Measurements from ENCODE around the gene WDPCP. TPM values are rescaled to one million over a fixed set of nuclear protein-coding genes. Genes with fewer than 3 reads are reported as not detected.

The WDPCP gene
- total RNA-seq, 4 donors from 2014 or later = 7.1 to 19.9 (median 9.6) TPM

DNA sequence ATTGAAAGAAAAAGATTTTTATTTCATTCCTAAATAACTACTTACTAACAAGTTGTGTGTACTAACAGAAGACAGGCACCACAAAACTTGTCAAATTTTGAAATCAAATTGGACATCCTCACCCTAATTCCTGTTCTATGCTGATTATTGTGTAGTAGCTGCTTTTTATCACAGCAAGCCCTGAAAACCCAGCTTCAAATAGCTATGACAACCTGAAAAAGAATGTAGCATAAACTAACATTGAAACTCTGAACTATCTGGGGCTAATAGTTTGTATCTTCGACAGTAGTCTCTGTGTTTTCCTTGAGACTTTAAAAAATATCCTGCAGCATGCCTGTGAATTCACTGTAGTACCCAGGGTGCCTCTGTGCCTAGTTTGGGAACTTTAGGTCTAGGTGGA is 122.6 kb downstream of the WDPCP start:
- H3K9me3 ChIP-seq = peaks cover 0 to 12% (median 0%) of the 10 kb centered on the region in 3 donors
- ATAC-seq = no peak
- no peak overlapping the region for H3K4me3 ChIP-seq
- TF ChIP-seq EP300 (IDR thresholded peaks at IDR 0.05) = no peak
- 60 to 69% methylated on average over 1 of the region's 1 CpG for WGBS, 2 donors (ENCODE audit: low coverage in 1 of 2)
- no peaks in the 10 kb centered on the region for H3K27me3 ChIP-seq
- H3K27ac ChIP-seq = no peak overlapping the region
- H3K4me1 ChIP-seq = no peaks in the 10 kb centered on the region
- peaks cover 0 to 35% of the 10 kb centered on the region in 2 donors for H3K36me3 ChIP-seq

DNA sequence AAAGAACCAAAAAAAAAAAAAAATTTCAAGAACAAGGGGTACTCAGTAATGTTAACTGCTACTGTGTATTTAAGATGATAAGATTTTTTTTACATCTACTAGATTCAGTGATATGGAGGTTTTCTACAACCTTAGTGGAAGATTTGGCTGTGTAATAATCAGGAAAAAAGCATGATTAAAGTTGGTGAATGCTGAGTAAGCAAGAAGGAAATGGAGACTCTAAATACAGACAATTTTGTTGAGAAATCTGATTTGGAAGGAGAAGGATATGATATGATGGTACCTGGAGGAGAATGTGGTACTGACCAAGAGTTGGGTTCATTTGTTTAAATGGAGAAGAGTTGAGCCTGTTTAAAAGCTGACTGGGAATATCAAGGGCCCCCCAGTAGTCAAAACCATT is 125.1 kb downstream of the WDPCP start:
- Histone ChIP-seq H3K9me3 (peaks cover 0 to 10% (median 0%) of the 10 kb centered on the region in 3 donors), H3K4me1 (no peaks in the 10 kb centered on the region), H3K27me3 (no peaks in the 10 kb centered on the region), H3K4me3 (no peak overlapping the region), H3K36me3 (peaks cover 0 to 44% of the 10 kb centered on the region in 2 donors), H3K27ac (no peak overlapping the region)
- TF ChIP-seq, protein P1, sequence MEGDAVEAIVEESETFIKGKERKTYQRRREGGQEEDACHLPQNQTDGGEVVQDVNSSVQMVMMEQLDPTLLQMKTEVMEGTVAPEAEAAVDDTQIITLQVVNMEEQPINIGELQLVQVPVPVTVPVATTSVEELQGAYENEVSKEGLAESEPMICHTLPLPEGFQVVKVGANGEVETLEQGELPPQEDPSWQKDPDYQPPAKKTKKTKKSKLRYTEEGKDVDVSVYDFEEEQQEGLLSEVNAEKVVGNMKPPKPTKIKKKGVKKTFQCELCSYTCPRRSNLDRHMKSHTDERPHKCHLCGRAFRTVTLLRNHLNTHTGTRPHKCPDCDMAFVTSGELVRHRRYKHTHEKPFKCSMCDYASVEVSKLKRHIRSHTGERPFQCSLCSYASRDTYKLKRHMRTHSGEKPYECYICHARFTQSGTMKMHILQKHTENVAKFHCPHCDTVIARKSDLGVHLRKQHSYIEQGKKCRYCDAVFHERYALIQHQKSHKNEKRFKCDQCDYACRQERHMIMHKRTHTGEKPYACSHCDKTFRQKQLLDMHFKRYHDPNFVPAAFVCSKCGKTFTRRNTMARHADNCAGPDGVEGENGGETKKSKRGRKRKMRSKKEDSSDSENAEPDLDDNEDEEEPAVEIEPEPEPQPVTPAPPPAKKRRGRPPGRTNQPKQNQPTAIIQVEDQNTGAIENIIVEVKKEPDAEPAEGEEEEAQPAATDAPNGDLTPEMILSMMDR (IDR thresholded peaks at IDR 0.05) = no peak
- no peak for TF ChIP-seq EP300 (IDR thresholded peaks at IDR 0.05)
- no peak for TF ChIP-seq POLR2A (IDR thresholded peaks at IDR 0.05)
- no peak for TF ChIP-seq POLR2AphosphoS5 (IDR thresholded peaks at IDR 0.05)
- ATAC-seq = no peak

DNA sequence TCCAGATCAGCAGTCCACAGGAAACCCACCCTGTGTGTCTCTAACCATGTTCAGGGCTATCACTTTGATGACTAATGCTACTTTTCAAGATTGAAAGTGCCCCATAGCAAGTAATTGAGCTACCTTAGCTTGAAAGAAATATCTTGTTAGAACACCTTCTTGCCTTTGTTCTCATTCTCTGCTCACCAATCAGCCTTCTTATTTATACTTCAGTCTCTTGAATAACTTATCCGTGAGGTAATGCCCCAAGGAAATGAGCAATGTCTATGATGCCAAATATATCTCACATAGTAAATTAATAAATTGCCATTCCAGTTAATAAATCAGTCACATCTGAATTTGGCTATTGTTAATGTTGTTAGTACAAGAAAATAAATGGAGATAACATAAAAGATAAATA is 141.6 kb downstream of the WDPCP start:
- Histone ChIP-seq H3K4me1 (no peaks in the 10 kb centered on the region), H3K4me3 (no peak overlapping the region), H3K27me3 (no peaks in the 10 kb centered on the region), H3K36me3 (peaks cover 0 to 4% of the 10 kb centered on the region in 2 donors), H3K9me3 (no peaks in the 10 kb centered on the region), H3K27ac (no peak overlapping the region)
- no peak for ATAC-seq
- TF ChIP-seq EP300 (IDR thresholded peaks at IDR 0.05) (no peak), POLR2A (IDR thresholded peaks at IDR 0.05) (no peak), POLR2AphosphoS5 (IDR thresholded peaks at IDR 0.05) (no peak)
- TF ChIP-seq, protein P1 (IDR thresholded peaks at IDR 0.05) = no peak
- 82 to 100% methylated on average over 1 of the region's 1 CpG for WGBS, 2 donors (ENCODE audit: low coverage in 1 of 2)

DNA sequence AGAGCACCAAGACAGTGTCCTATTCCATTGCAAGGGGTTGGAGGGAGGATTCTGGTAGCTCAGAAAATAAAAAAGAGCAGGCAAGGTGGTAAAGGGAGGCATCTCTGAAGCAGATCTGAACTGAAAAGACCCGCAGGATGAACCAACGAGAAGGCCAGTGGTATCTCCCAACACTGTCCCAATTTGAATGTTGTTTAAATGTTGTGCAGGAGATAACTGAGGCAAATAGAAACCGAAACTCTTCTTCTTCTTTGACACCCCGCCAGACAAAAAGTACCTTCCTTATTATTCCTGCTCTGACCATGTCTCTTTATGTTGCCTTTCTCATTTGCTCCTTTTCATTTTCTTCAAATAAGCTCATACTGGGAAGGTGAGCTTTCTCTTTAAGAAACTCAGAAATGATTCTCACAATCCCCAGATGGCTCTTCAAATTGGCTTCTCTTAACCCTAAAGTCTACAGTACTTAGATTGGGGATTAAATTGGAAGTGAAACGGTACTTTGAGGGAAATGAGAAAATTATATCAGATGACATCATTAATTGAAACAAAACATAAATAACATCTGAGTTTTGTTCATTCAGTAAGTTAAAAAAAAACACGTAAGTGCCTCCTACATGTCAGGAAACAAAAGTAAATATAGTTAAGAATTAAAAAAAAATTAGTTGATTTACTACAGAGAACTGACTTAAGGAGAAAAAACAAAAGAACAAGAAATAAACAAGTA is 143.6 kb downstream of the WDPCP start:
- H3K4me3 ChIP-seq = no peak overlapping the region
- no peaks in the 10 kb centered on the region for H3K9me3 ChIP-seq
- no peak for ATAC-seq
- WGBS, 2 donors (ENCODE audit: low coverage in 1 of 2) = 87 to 88% methylated on average over 4 to 6 of the region's 6 CpGs
- H3K27ac ChIP-seq = no peak overlapping the region
- TF ChIP-seq POLR2A (IDR thresholded peaks at IDR 0.05) (no peak), POLR2AphosphoS5 (IDR thresholded peaks at IDR 0.05) (no peak), EP300 (IDR thresholded peaks at IDR 0.05) (no peak)
- TF ChIP-seq, protein P1 (IDR thresholded peaks at IDR 0.05) = no peak
- no peaks in the 10 kb centered on the region for H3K4me1 ChIP-seq
- H3K27me3 ChIP-seq = no peaks in the 10 kb centered on the region
- peaks cover 0 to 4% of the 10 kb centered on the region in 2 donors for H3K36me3 ChIP-seq

- WGBS, 2 donors (ENCODE audit: low coverage in 1 of 2) = 81 to 100% methylated on average over 1 of the region's 1 CpG
- Histone ChIP-seq H3K27ac (no peak overlapping the region), H3K4me3 (no peak overlapping the region), H3K36me3 (no peaks in the 10 kb centered on the region), H3K27me3 (no peaks in the 10 kb centered on the region), H3K4me1 (no peaks in the 10 kb centered on the region), H3K9me3 (no peaks in the 10 kb centered on the region)
- no peak for TF ChIP-seq EP300 (IDR thresholded peaks at IDR 0.05)
- TF ChIP-seq POLR2A (IDR thresholded peaks at IDR 0.05) = no peak
- TF ChIP-seq, protein P1 (IDR thresholded peaks at IDR 0.05) = no peak
- no peak for TF ChIP-seq POLR2AphosphoS5 (IDR thresholded peaks at IDR 0.05)
- no peak for ATAC-seq
These were observed 147.7 kb downstream of the WDPCP start for GRCh38 chr2:63440612-63441011.

Measured in gastroesophageal sphincter (tissue), 4 donors.